Thymus (tissue), 11 donors: ENCODE measurements around the gene HNF4A. TPM values are rescaled to one million over a fixed set of nuclear protein-coding genes. Genes with fewer than 3 reads are reported as not detected.

Experiments used
- DNase-seq, 9 donors: peaks; one replicate each; pipeline ENCODE4 v3.0.0-alpha.2; 2013; ENCODE audit warnings: low spot score in 9 of 9, low read depth in 6 of 9, missing footprints in 1 of 9
- H3K27ac ChIP-seq, 2 donors: one replicate each; pipeline ENCODE4 v1.5.1; 2013; ENCODE audit warnings: control low read depth in 1 of 2, low read depth in 1 of 2, low read length in 1 of 2, mild to moderate bottlenecking in 1 of 2, moderate library complexity in 1 of 2
- H3K27me3 ChIP-seq, 2 donors: one replicate each; pipeline ENCODE4 v1.5.1; 2013; ENCODE audit warnings: low read length in 1 of 2; ENCODE audit not compliant: control insufficient read depth in 2 of 2, insufficient read depth in 1 of 2
- H3K36me3 ChIP-seq, 2 donors: one replicate each; pipeline ENCODE4 v1.5.1; 2013; ENCODE audit warnings: low read length in 1 of 2, mild to moderate bottlenecking in 1 of 2, moderate library complexity in 1 of 2; ENCODE audit not compliant: control insufficient read depth in 2 of 2, insufficient read depth in 2 of 2
- H3K4me1 ChIP-seq, 2 donors: one replicate each; pipeline ENCODE4 v1.5.1; 2013; ENCODE audit warnings: low read length in 2 of 2; ENCODE audit not compliant: control insufficient read depth in 2 of 2, insufficient read depth in 2 of 2
- H3K4me3 ChIP-seq, 2 donors: one replicate each; pipeline ENCODE4 v1.5.1; 2013; ENCODE audit warnings: low read length in 2 of 2, control low read depth in 1 of 2, mild to moderate bottlenecking in 1 of 2
- H3K9me3 ChIP-seq, 2 donors: one replicate each; pipeline ENCODE4 v1.5.1; 2013; ENCODE audit warnings: low read length in 1 of 2, mild to moderate bottlenecking in 1 of 2; ENCODE audit not compliant: control insufficient read depth in 2 of 2, insufficient read depth in 1 of 2
- WGBS: extraction: QIAGEN DNeasy Blood & Tissue Kit; methylation state at CpG from one replicate; pipeline ENCODE4 v1.1.7; 2013; 5-methylcytosine and 5-hydroxymethylcytosine counted together
- polyA plus RNA-seq: library from polyadenylated mRNA; stranded (reverse); fragments of 200-250 nt; gene quantifications from one replicate; pipeline ENCODE4 v1.2.3, GENCODE V29; 2013
- total RNA-seq: library from RNA; stranded (reverse); fragments of 120-200 nt; gene quantifications from one replicate; pipeline ENCODE4 v1.2.4, GENCODE V29; 2013
- donor health status: healthy.

Gene HNF4A
- total and polyA plus RNA-seq, 2 donors = 0.05 to 0.16 TPM

- Histone ChIP-seq H3K27me3 (peaks cover 0 to 3% of the 10 kb centered on the region in 2 donors), H3K9me3 (no peaks in the 10 kb centered on the region), H3K27ac (no peak overlapping the region), H3K36me3 (no peaks in the 10 kb centered on the region), H3K4me3 (no peak overlapping the region), H3K4me1 (no peaks in the 10 kb centered on the region)
- WGBS = 86% methylated on average over 7 of the region's 7 CpGs
- DNase-seq = no peak
Observed at GRCh38 chr20:44450903-44451450, 95.5 kb downstream of the HNF4A start.

DNA sequence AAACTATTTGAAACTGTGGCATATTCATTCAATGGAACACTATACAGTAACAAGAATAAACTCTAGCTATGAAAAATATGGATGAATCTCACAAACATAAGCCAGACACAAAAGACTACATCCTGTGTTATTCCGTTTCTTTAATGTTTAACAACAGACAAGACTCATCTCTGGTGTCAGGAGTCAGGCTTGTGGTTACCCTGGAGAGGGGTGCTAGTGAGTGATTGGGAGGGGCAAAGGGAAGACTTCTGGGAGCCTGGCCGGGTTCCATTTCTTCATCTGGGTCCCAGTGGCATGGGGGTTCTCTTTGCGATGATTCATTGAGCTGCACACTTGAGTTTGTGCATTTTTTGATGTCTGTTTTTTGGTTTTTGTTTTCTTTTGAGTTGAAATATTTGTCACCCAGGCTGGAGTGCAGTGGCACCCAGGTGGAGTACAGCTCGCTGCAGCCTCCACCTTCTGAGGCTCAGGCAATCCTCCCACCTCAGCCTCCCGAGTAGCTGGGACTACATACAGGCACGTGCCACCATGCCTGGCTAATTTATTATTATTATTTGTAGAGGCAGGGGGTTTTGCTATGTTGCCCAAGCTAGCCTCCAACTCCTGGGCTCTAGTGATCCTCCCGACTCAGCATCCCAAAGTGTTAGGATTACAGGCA is 98.9 kb downstream of the HNF4A start:
- Histone ChIP-seq H3K27me3 (peaks cover 0 to 3% of the 10 kb centered on the region in 2 donors), H3K27ac (no peak overlapping the region), H3K4me1 (no peaks in the 10 kb centered on the region), H3K36me3 (no peaks in the 10 kb centered on the region), H3K9me3 (no peaks in the 10 kb centered on the region), H3K4me3 (no peak overlapping the region)
- WGBS = 94% methylated on average over 7 of the region's 7 CpGs
- no peak for DNase-seq

DNA sequence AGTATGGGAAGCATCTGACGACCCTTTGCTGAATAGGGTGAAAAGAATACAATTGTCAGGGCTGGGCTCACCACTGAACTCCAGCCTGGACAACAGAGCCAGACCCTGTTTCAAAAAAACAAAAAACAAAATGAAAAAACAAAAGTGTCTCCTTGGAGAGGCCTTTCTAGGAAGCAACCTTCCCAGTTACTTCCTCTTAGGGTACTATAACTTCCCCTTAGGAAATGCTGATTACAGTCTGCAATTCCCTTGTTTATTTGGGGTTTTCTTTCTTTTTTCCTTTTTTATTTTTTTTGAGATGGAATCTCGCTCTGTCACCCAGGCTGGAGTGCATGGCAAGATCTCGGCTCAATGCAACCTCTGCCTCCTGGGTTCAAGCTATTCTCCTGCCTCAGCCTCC is 99.6 kb downstream of the HNF4A start:
- Histone ChIP-seq H3K9me3 (no peaks in the 10 kb centered on the region), H3K27ac (no peak overlapping the region), H3K27me3 (peaks cover 0 to 3% of the 10 kb centered on the region in 2 donors), H3K36me3 (no peaks in the 10 kb centered on the region), H3K4me1 (no peaks in the 10 kb centered on the region), H3K4me3 (no peak overlapping the region)
- DNase-seq = no peak
- 74% methylated on average over 3 of the region's 3 CpGs for WGBS

GRCh38 chr20:44456611-44457010 is 101.1 kb downstream of the HNF4A start:
- 98% methylated on average over 8 of the region's 8 CpGs for WGBS

GRCh38 chr20:44457016-44457415 is 101.5 kb downstream of the HNF4A start:
- no peaks in the 10 kb centered on the region for H3K4me1 ChIP-seq
- no peaks in the 10 kb centered on the region for H3K9me3 ChIP-seq
- DNase-seq = no peak
- no peak overlapping the region for H3K4me3 ChIP-seq
- H3K27ac ChIP-seq = no peak overlapping the region
- WGBS = 88% methylated on average over 6 of the region's 6 CpGs
- H3K27me3 ChIP-seq = no peaks in the 10 kb centered on the region
- no peaks in the 10 kb centered on the region for H3K36me3 ChIP-seq

More at GRCh38 chr20:44456611-44457010, 101.1 kb downstream of the HNF4A start:
- no peak overlapping the region for H3K27ac ChIP-seq
- H3K9me3 ChIP-seq = no peaks in the 10 kb centered on the region
- H3K4me3 ChIP-seq = no peak overlapping the region
- H3K27me3 ChIP-seq = no peaks in the 10 kb centered on the region
- no peak for DNase-seq
- H3K4me1 ChIP-seq = no peaks in the 10 kb centered on the region
- no peaks in the 10 kb centered on the region for H3K36me3 ChIP-seq

DNA sequence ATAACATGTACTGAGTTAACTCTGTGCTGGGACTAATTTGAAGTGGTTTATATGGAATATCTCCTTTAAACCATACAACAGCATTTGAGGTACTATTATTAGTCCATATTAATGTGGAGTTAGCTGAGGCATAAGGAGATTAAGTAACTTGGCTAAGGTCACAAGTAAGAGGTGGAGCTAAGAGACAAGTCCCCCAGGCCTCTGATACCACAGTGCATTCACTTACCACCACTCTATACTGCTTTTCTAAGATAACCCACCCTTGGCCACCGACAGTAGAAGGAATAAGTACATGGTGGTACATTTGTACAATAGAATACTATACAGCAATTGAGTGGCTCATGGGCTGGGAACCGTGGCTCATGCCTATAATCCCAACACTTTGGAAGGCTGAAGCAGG is 103.8 kb downstream of the HNF4A start:
- H3K36me3 ChIP-seq = no peaks in the 10 kb centered on the region
- 91% methylated on average over 2 of the region's 2 CpGs for WGBS
- H3K9me3 ChIP-seq = no peaks in the 10 kb centered on the region
- H3K4me3 ChIP-seq = no peak overlapping the region
- no peaks in the 10 kb centered on the region for H3K27me3 ChIP-seq
- no peaks in the 10 kb centered on the region for H3K4me1 ChIP-seq
- H3K27ac ChIP-seq = no peak overlapping the region
- no peak for DNase-seq

GRCh38 chr20:44460795-44461141 is 105.3 kb downstream of the HNF4A start:
- 14% methylated on average over 3 of the region's 3 CpGs for WGBS
- Histone ChIP-seq H3K4me3 (no peak overlapping the region), H3K27me3 (peaks cover 0 to 2% of the 10 kb centered on the region in 2 donors), H3K27ac (no peak overlapping the region), H3K36me3 (no peaks in the 10 kb centered on the region), H3K9me3 (no peaks in the 10 kb centered on the region), H3K4me1 (no peaks in the 10 kb centered on the region)
- peak in 2 of 9 donors; percentile 12 to 31 for DNase-seq

- no peak for DNase-seq
- Histone ChIP-seq H3K27me3 (peaks cover 0 to 3% of the 10 kb centered on the region in 2 donors), H3K27ac (no peak overlapping the region), H3K36me3 (no peaks in the 10 kb centered on the region), H3K4me3 (no peak overlapping the region), H3K9me3 (no peaks in the 10 kb centered on the region), H3K4me1 (no peaks in the 10 kb centered on the region)
- 90% methylated on average over 6 of the region's 6 CpGs for WGBS
Observed at GRCh38 chr20:44461142-44461802, 105.8 kb downstream of the HNF4A start.

- H3K27me3 ChIP-seq = peaks cover 0 to 3% of the 10 kb centered on the region in 2 donors
- H3K9me3 ChIP-seq = no peaks in the 10 kb centered on the region
- 90% methylated on average over 5 of the region's 5 CpGs for WGBS
- H3K27ac ChIP-seq = no peak overlapping the region
- no peak for DNase-seq
- H3K4me3 ChIP-seq = no peak overlapping the region
- no peaks in the 10 kb centered on the region for H3K4me1 ChIP-seq
- no peaks in the 10 kb centered on the region for H3K36me3 ChIP-seq
Observed at GRCh38 chr20:44461803-44462174, 106.3 kb downstream of the HNF4A start.
